T-helper 22 cell (primary cell): ENCODE measurements around the gene RAB37.

Source experiments
- DNase-seq: peaks from one replicate; pipeline ENCODE4 v3.0.0-alpha.2; 2020; ENCODE audit warnings: low read depth

Gene RAB37

GRCh38 chr17:74736513-74737298, at the start of gene RAB37:
Gene RAB37 (plus strand): TSS chr17:74737256. CDS start chr17:74737273, 17 bp downstream.
- no peak for DNase-seq

GRCh38 chr17:74687886-74688285, 49.2 kb upstream of the RAB37 start:
- DNase-seq = no peak

GRCh38 chr17:74690409-74690825, 46.6 kb upstream of the RAB37 start:
- no peak for DNase-seq

- DNase-seq = no peak
Observed at GRCh38 chr17:74691151-74691550, 45.9 kb upstream of the RAB37 start.

GRCh38 chr17:74694081-74694480, 43.0 kb upstream of the RAB37 start:
- DNase-seq = no peak

- no peak for DNase-seq
Observed at GRCh38 chr17:74695629-74696028, 41.4 kb upstream of the RAB37 start.

- DNase-seq = no peak
Observed at GRCh38 chr17:74697515-74697914, 39.5 kb upstream of the RAB37 start.

- no peak for DNase-seq
Observed at GRCh38 chr17:74698069-74698468, 39.0 kb upstream of the RAB37 start.

GRCh38 chr17:74699236-74699635, 37.8 kb upstream of the RAB37 start:
- no peak for DNase-seq

- DNase-seq = no peak
Observed at GRCh38 chr17:74702116-74702871, 34.8 kb upstream of the RAB37 start.

GRCh38 chr17:74703311-74703710, 33.7 kb upstream of the RAB37 start:
- DNase-seq = no peak

GRCh38 chr17:74704544-74704943, 32.5 kb upstream of the RAB37 start:
- DNase-seq = no peak

GRCh38 chr17:74711058-74711824, 25.8 kb upstream of the RAB37 start:
- no peak for DNase-seq

- DNase-seq = no peak
Observed at GRCh38 chr17:74712301-74712700, 24.8 kb upstream of the RAB37 start.

GRCh38 chr17:74712756-74713155, 24.3 kb upstream of the RAB37 start, which contains the start of gene CD300LF:
Gene CD300LF (minus strand): TSS chr17:74712923. CDS start chr17:74712866, 57 bp downstream.
- no peak for DNase-seq

GRCh38 chr17:74713171-74713755, 23.8 kb upstream of the RAB37 start:
- no peak for DNase-seq

GRCh38 chr17:74715144-74715543, 21.9 kb upstream of the RAB37 start:
- no peak for DNase-seq

- DNase-seq = no peak
Observed at GRCh38 chr17:74720506-74720905, 16.6 kb upstream of the RAB37 start.

GRCh38 chr17:74722782-74723181, 14.3 kb upstream of the RAB37 start:
- no peak for DNase-seq

GRCh38 chr17:74723891-74724290, 13.2 kb upstream of the RAB37 start:
- no peak for DNase-seq

GRCh38 chr17:74725111-74725510, 11.9 kb upstream of the RAB37 start:
- no peak for DNase-seq

GRCh38 chr17:74728033-74728701, 8.9 kb upstream of the RAB37 start:
- DNase-seq = no peak
